SJSA1 (cell line): ENCODE results near the gene CMYA5. TPM values are rescaled to one million over a fixed set of nuclear protein-coding genes. Genes with fewer than 3 reads are reported as not detected.

Experiments used
- DNase-seq, 2 experiments: peaks; one replicate each; pipeline ENCODE4 v3.0.0-alpha.2; 2015 to 2020; ENCODE audit warnings: low spot score in 2 of 2, low read depth in 1 of 2
- H3K27ac ChIP-seq: fragments of 250-450 bp; sonication (Bioruptor Pico); 2 replicates; pipeline ENCODE4 v1.5.1; 2020; ENCODE audit warnings: mild to moderate bottlenecking, moderate library complexity
- H3K27me3 ChIP-seq: fragments of 250-450 bp; sonication (Bioruptor Pico); replicated peaks from 2 replicates; pipeline ENCODE4 v1.5.1; 2020; ENCODE audit warnings: mild to moderate bottlenecking, moderate library complexity
- H3K36me3 ChIP-seq: fragments of 250-450 bp; sonication (Bioruptor Pico); 2 replicates; pipeline ENCODE4 v1.5.1; 2020; ENCODE audit warnings: mild to moderate bottlenecking
- H3K4me1 ChIP-seq: fragments of 250-450 bp; sonication (Bioruptor Pico); replicated peaks from 2 replicates; pipeline ENCODE4 v1.6.1; 2021; ENCODE audit warnings: mild to moderate bottlenecking
- H3K4me3 ChIP-seq: fragments of 250-450 bp; sonication (Bioruptor Pico); 2 replicates; pipeline ENCODE4 v1.5.1; 2020; ENCODE audit warnings: mild to moderate bottlenecking
- H3K9me3 ChIP-seq: fragments of 250-450 bp; sonication (Bioruptor Pico); replicated peaks from 2 replicates; pipeline ENCODE4 v1.5.1; 2020; ENCODE audit warnings: mild to moderate bottlenecking
- total RNA-seq: library from RNA; depleted of rRNA; stranded (reverse); fragments of >200 nt; shearing (Covaris generic); gene quantifications from 2 replicates; pipeline ENCODE4 v1.2.3, GENCODE V29; 2014

The CMYA5 gene
- total RNA-seq, 1 experiment from 2014 or later, result 0.05 TPM

DNA sequence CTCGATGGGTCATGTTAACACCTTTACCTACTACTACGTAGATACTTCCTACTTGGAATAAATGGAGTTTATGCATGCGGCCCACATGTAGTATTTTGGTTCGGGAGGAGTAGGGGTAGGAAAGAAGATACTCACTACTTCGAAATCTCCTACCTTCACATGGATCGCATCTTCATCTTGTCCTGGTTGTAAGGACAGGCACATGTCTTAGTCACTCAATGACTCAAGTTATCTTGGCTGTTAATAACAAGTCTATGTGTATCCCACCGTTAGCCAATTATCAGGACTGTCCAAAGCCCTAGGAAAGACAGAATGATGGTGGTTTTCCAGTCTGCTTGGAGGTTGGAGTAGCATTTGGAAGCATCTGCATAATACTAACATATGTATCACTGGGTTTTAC is 24.1 kb downstream of the CMYA5 start:
- Histone ChIP-seq H3K27ac (peak overlapping the region; percentile 26), H3K4me1 (peaks cover 15% of the 10 kb centered on the region), H3K36me3 (no peaks in the 10 kb centered on the region), H3K9me3 (no peaks in the 10 kb centered on the region; the same call in 1 of the 2 replicates), H3K4me3 (no peak overlapping the region), H3K27me3 (no peaks in the 10 kb centered on the region)
- DNase-seq, result no peak

DNA sequence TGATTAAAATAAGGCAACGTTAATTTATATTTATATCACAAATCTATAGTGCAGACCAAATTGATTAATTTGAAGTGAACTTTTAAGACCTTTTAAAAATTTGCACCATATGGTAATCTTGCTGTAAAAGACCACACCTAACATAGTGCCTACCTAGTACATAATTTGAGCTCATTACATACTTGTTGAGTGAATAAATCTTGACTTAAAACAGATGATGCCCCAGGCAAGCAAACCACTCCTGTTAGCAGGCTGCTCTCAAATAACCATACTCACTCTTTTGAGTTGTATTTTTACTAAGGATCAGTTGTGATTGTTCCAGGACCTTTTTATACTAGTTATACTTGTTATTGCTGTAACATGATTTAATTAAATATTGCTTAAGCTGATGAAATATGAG is 27.2 kb downstream of the CMYA5 start:
- Histone ChIP-seq H3K36me3 (no peaks in the 10 kb centered on the region), H3K9me3 (peaks cover 4% of the 10 kb centered on the region), H3K4me1 (peaks cover 15% of the 10 kb centered on the region), H3K27ac (no peak overlapping the region), H3K4me3 (no peak overlapping the region), H3K27me3 (no peaks in the 10 kb centered on the region)
- no peak for DNase-seq

DNA sequence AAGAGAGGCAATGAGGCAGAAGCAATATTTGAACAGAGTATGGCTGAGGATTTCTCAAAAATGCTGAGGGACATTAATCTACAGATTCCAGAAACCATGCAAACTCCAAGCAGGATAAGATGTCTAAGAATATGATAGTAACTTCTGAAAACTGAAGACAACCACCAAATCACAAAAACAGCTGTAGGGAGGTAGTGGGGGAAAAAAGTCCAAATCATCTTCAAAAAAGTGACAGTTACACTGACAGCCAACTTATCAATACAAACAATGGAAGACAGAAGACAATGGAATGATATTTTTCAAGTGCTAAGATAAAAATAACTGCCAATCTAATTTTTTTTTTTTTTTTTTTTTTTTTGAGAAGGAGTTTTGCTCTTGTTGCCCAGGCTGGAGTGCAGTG is 30.5 kb downstream of the CMYA5 start:
- no peaks in the 10 kb centered on the region for H3K4me1 ChIP-seq

DNA sequence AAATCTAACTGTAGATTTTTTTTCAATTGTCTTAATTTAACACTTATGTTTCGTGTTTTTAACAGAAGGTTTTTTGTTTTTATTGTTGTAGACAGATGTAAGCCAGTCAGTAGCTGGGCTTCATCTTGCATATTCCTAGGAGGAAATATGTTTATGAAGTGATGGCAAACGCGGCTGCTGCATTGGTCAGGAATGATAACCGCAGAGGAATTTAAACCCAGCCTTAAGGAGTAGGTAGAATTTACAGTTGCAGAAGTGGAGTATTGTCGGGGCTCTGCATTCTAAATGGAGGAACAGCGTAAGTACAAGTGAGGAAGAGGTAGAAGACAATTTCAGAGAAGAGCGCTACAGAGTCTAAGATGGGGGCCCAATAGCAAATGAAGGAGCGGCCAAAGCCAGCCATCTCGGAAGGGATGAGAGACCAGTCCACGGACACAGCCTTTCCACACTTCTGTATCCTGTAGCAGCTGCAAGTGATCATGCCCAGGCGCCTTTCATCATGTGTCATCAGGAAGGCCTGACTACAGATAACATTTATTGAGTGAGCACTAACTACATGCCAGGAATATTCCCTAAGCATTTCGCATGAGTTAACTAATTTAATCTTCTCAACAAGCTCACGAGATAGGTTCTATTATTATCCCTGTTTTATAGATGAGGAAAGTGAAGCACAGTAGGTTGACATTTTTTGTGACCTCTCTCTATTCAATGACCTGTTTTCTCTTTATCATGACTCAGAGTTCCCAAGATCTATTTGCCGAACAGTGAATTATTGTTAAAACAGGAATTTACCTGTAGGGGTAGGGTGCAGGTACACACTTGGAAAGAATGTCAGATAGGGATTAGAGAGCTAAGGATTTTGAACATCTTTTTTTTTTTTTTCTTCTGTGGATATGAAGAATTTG is 38.1 kb downstream of the CMYA5 start:
- no peak overlapping the region for H3K4me3 ChIP-seq
- no peaks in the 10 kb centered on the region; the same call in 1 of the 2 replicates for H3K27me3 ChIP-seq
- DNase-seq, result no peak
- H3K27ac ChIP-seq, result no peak overlapping the region
- no peaks in the 10 kb centered on the region for H3K36me3 ChIP-seq
- no peaks in the 10 kb centered on the region for H3K4me1 ChIP-seq
- no peaks in the 10 kb centered on the region for H3K9me3 ChIP-seq

More for the DNA sequence above, 30.5 kb downstream of the CMYA5 start:
- Histone ChIP-seq H3K27ac (no peak overlapping the region), H3K27me3 (no peaks in the 10 kb centered on the region; the same call in 1 of the 2 replicates), H3K9me3 (peaks cover 4% of the 10 kb centered on the region), H3K36me3 (no peaks in the 10 kb centered on the region), H3K4me3 (no peak overlapping the region)
- DNase-seq, result no peak

DNA sequence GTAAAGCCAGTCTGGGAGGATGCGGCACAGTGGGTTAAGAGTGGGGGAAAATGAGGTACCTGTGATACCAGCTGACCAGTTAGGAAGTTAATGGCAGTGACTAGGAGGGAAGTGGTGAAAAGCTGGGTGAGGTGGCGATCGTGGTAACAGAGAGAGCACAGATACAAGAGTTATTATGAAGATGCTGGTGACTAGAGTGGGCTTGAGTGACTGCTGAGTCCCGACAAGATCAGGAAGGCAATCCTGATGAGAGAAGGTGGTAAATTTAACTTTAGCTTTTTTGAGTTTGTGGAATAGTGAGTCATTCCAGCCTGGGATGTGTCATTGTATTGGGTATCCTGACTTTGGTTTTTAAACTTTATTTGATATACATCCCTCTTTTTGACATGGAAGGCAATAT is 38.8 kb downstream of the CMYA5 start:
- no peak for DNase-seq
- H3K27me3 ChIP-seq, result peaks cover 5% of the 10 kb centered on the region; the same call in 1 of the 2 replicates

DNA sequence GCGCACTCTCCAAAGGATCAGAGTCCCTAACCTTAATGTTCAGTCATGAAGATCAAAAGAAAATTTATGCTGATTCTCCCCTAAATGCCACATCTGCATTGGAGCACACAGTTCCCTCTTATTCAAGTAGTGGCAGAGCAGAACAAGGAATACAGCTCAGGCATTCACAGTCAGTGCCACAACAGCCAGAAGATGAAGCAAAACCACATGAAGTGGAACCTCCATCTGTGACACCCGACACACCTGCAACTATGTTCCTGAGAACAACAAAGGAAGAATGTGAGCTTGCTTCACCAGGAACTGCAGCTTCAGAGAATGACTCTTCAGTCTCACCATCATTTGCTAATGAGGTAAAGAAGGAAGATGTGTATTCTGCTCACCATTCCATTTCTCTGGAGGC is 40.0 kb downstream of the CMYA5 start:
- Histone ChIP-seq H3K4me1 (no peaks in the 10 kb centered on the region), H3K27me3 (peaks cover 17% of the 10 kb centered on the region), H3K9me3 (no peaks in the 10 kb centered on the region), H3K27ac (no peak overlapping the region), H3K36me3 (no peaks in the 10 kb centered on the region), H3K4me3 (no peak overlapping the region)
- no peak for DNase-seq

More for the DNA sequence above, 38.8 kb downstream of the CMYA5 start:
- H3K4me1 ChIP-seq, result no peaks in the 10 kb centered on the region
- H3K27ac ChIP-seq, result no peak overlapping the region
- H3K36me3 ChIP-seq, result no peaks in the 10 kb centered on the region
- H3K4me3 ChIP-seq, result no peak overlapping the region
- H3K9me3 ChIP-seq, result no peaks in the 10 kb centered on the region

DNA sequence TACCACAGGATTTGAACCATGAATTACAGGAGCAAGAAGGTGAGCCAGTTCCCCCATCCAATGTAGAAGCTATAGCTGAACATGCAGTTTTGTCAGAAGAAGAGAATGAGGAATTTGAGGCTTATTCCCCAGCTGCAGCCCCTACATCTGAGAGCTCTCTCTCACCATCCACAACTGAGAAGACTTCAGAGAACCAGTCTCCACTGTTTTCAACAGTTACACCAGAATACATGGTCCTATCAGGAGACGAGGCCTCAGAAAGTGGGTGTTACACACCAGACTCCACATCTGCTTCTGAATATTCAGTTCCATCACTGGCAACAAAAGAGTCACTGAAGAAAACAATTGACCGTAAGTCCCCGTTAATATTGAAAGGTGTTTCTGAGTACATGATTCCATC is 40.9 kb downstream of the CMYA5 start:
- no peak overlapping the region for H3K27ac ChIP-seq
- no peaks in the 10 kb centered on the region for H3K9me3 ChIP-seq
- no peak for DNase-seq
- H3K36me3 ChIP-seq, result no peaks in the 10 kb centered on the region
- H3K27me3 ChIP-seq, result peaks cover 17% of the 10 kb centered on the region
- no peak overlapping the region for H3K4me3 ChIP-seq
- no peaks in the 10 kb centered on the region for H3K4me1 ChIP-seq

DNA sequence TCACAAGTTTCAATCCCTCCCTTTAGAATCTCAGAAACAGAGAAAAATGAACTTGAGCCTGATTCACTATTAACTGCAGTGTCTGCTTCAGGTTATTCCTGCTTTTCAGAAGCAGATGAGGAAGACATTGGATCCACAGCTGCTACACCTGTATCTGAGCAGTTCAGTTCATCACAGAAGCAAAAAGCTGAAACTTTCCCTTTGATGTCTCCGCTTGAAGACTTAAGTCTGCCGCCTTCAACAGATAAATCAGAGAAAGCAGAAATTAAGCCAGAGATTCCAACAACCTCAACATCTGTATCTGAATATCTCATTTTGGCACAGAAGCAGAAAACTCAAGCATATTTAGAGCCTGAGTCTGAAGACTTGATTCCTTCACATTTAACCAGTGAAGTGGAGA is 42.1 kb downstream of the CMYA5 start:
- Histone ChIP-seq H3K4me1 (no peaks in the 10 kb centered on the region), H3K9me3 (no peaks in the 10 kb centered on the region), H3K36me3 (no peaks in the 10 kb centered on the region), H3K4me3 (no peak overlapping the region), H3K27me3 (peaks cover 17% of the 10 kb centered on the region), H3K27ac (no peak overlapping the region)
- DNase-seq, result no peak

DNA sequence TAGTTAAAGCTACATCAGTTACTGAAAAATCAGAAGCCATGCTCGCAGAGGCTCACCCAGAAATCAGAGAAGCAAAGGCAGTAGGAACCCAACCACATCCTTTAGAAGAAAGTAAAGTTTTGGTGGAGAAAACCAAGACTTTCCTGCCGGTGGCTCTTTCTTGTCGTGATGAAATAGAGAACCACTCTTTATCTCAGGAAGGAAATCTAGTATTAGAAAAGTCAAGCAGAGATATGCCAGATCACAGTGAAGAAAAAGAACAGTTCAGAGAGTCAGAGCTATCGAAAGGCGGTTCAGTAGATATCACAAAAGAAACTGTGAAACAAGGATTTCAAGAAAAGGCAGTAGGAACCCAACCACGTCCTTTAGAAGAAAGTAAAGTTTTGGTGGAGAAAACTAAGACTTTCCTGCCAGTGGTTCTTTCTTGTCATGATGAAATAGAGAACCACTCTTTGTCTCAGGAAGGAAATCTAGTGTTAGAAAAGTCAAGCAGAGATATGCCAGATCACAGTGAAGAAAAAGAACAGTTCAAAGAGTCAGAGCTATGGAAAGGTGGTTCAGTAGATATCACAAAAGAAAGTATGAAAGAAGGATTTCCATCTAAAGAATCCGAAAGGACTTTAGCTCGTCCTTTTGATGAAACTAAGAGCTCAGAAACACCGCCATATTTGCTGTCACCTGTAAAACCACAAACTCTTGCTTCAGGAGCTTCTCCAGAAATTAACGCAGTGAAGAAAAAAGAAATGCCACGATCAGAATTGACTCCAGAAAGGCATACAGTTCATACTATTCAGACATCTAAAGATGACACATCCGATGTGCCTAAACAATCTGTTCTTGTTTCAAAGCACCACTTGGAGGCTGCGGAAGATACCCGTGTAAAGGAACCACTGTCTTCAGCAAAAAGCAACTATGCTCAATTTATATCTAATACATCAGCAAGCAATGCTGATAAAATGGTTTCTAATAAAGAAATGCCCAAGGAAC is 47.2 kb downstream of the CMYA5 start:
- Histone ChIP-seq H3K27ac (no peak overlapping the region), H3K36me3 (no peaks in the 10 kb centered on the region), H3K4me3 (no peak overlapping the region), H3K4me1 (no peaks in the 10 kb centered on the region), H3K27me3 (peaks cover 17% of the 10 kb centered on the region), H3K9me3 (no peaks in the 10 kb centered on the region)
- no peak for DNase-seq

DNA sequence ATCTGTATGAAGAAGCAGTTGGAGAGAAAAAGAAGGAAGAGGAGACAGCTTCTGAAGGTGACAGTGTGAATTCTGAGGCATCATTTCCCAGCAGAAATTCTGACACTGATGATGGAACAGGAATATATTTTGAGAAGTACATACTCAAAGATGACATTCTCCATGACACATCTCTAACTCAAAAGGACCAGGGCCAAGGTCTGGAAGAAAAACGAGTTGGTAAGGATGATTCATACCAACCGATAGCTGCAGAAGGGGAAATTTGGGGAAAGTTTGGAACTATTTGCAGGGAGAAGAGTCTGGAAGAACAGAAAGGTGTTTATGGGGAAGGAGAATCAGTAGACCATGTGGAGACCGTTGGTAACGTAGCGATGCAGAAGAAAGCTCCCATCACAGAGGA is 48.7 kb downstream of the CMYA5 start:
- no peaks in the 10 kb centered on the region for H3K36me3 ChIP-seq
- H3K9me3 ChIP-seq, result no peaks in the 10 kb centered on the region
- no peaks in the 10 kb centered on the region for H3K4me1 ChIP-seq
- no peak overlapping the region for H3K27ac ChIP-seq
- H3K4me3 ChIP-seq, result no peak overlapping the region
- no peak for DNase-seq
- H3K27me3 ChIP-seq, result peaks cover 12% of the 10 kb centered on the region

DNA sequence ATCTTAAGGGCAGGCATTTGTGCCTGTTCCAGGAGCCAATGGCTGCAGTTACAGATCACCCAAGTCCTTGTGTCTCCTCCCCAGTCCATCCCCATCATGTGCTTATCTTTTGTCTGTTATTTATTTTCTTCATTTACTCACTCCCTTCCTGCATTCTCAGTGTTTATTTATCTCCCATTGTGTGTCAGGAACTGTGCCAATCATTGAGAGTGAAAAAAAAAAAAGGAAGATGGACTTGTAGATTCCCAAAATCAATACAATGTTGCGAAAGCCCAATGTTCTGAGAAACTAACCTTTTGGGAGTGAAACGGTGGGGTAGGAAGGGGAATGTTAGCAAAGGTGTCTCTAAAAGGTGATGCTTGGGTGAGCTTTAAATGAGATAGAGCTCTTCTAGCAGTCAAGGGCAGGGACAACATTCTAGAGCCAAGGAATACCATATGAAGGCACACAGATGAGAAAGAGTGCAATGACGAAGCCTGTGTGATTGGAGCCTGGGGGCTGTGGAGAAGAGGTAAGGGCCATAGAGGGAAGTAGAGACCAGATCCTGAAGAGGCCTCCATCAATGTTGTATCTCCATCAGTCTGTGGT is 53.0 kb downstream of the CMYA5 start:
- H3K4me1 ChIP-seq, result no peaks in the 10 kb centered on the region
- no peaks in the 10 kb centered on the region for H3K9me3 ChIP-seq
- no peak overlapping the region for H3K27ac ChIP-seq
- H3K36me3 ChIP-seq, result no peaks in the 10 kb centered on the region
- 0 out of 2 replicates have a peak, but pooled peaks cover 2% of the 10 kb centered on the region for H3K27me3 ChIP-seq
- H3K4me3 ChIP-seq, result no peak overlapping the region
- no peak for DNase-seq

DNA sequence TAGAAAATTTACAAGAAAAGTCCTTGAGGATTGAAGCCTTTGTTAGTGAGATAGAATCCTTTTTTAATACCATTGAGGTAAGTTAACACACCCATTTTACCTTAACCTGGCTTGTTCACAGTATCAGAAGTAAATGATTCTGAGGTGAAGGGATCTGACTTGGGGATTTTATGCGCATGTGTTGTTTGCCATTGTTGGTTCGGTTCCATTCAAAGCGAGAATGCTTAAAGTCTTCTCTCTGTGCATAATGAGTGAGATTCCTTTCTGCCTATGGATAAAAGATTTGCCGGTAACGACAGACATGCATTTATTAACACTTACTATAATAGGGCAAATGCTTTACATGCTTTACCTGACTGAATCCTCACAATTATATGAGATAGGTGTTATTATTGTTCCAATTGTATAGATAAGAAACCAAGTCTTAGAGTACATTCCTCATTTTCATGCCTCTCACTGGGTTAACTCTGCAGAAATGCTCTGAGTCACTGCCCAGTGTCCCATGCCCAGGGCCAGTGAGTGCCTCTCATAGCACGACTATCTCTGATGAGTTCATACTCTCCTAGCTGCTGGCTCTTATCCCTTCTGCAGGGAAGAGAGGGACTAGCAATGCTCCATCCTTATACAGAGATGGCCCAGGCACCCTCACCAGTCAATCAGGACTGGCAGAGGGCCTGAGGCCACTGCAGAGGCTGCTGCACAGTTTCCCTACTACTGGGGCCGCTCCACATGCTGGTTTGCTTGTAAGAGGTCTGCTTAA is 54.4 kb downstream of the CMYA5 start:
- Histone ChIP-seq H3K36me3 (no peaks in the 10 kb centered on the region), H3K27ac (no peak overlapping the region), H3K9me3 (no peaks in the 10 kb centered on the region), H3K4me1 (no peaks in the 10 kb centered on the region), H3K27me3 (0 out of 2 replicates have a peak, but pooled peaks cover 3% of the 10 kb centered on the region), H3K4me3 (no peak overlapping the region)
- no peak for DNase-seq

DNA sequence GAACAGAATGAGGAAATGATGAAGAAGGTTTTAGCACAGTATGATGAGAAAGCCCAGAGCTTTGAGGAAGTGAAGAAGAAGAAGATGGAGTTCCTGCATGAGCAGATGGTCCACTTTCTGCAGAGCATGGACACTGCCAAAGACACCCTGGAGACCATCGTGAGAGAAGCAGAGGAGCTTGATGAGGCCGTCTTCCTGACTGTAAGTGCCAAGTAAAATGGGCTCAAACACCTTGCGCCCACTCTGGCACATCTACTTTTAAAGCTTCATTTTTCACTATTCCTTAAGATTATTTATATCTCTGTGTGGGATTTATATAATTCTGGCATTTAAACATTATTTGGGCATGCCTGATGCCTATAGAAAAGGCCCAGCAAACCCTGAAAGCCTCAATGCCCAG is 55.6 kb downstream of the CMYA5 start:
- Histone ChIP-seq H3K9me3 (no peaks in the 10 kb centered on the region), H3K4me1 (no peaks in the 10 kb centered on the region), H3K4me3 (no peak overlapping the region), H3K27ac (no peak overlapping the region), H3K27me3 (peaks cover 3% of the 10 kb centered on the region; the same call in 1 of the 2 replicates), H3K36me3 (no peaks in the 10 kb centered on the region)
- no peak for DNase-seq
